ENCODE results near the gene SLC8A3.

SLC8A3 gene

GRCh38 chr14:70034257-70034656 lies 154.5 kb downstream of the SLC8A3 start:
- H3K9me3 ChIP-seq (ENCODE audit: severe bottlenecking) = no peaks in the 10 kb centered on the region
- H3K27me3 ChIP-seq (ENCODE audit: insufficient read depth, poor library complexity, severe bottlenecking) = no peaks in the 10 kb centered on the region
- DNase-seq (ENCODE audit: low spot score) = no peak
- ATAC-seq (ENCODE audit: low read depth) = no peak
- TF ChIP-seq CTCF (IDR thresholded peaks at IDR 0.05; ENCODE audit: poor library complexity, severe bottlenecking) = no peak
- H3K36me3 ChIP-seq (ENCODE audit: low read depth) = no peaks in the 10 kb centered on the region
- H3K4me1 ChIP-seq (ENCODE audit: insufficient read depth, poor library complexity, severe bottlenecking) = peaks cover 5% of the 10 kb centered on the region
- no peak overlapping the region for H3K4me3 ChIP-seq (ENCODE audit: severe bottlenecking)
- no peak overlapping the region for H3K27ac ChIP-seq (ENCODE audit: poor library complexity, severe bottlenecking)

DNA sequence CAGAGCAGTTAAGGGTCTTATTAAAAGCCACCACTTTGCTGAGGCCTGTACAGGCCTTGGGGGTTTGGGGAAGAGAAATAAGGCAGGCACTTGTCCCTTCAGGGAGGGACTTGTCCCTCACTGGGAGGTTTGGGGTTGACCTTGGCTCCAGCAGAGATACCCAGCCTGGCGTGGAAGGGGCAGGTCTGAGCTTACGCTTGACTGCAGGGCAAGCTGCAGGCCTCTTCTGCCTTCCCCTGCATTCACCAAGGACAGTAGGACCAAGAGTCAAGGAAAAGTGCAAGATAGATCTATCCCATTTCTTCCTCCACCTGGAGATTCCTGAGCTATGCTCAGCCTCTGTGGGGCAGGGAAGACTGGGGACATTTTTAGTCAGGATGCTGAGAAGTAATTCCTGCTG lies 155.2 kb downstream of the SLC8A3 start:
- Histone ChIP-seq H3K9me3 (ENCODE audit: severe bottlenecking) (no peaks in the 10 kb centered on the region), H3K27me3 (ENCODE audit: insufficient read depth, poor library complexity, severe bottlenecking) (no peaks in the 10 kb centered on the region), H3K4me1 (ENCODE audit: insufficient read depth, poor library complexity, severe bottlenecking) (peaks cover 5% of the 10 kb centered on the region), H3K4me3 (ENCODE audit: severe bottlenecking) (no peak overlapping the region), H3K36me3 (ENCODE audit: low read depth) (no peaks in the 10 kb centered on the region), H3K27ac (ENCODE audit: poor library complexity, severe bottlenecking) (no peak overlapping the region)
- no peak for DNase-seq (ENCODE audit: low spot score)
- no peak for TF ChIP-seq CTCF (IDR thresholded peaks at IDR 0.05; ENCODE audit: poor library complexity, severe bottlenecking)
- no peak for ATAC-seq (ENCODE audit: low read depth)

DNA sequence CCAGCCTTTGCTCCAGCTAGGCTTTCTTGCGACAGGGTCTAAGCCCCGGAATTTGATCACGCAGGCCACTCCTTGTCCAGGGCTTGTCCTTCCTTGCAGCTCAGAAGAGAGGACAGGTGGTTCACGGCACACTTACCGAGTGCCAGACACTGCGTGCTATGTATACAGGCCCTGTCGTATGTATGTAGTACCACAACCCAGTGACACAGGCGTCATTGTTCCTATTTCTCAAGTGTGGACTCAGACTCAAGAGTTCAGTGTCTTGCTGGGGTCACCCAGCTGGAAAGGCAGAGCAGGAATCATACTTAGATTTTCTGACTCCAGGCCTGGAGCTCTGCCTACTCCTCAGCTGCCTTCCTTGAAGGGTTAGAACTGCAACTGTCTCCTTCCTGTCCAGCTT lies 155.6 kb downstream of the SLC8A3 start:
- DNase-seq (ENCODE audit: low spot score) (no peak), ATAC-seq (ENCODE audit: low read depth) (no peak)
- H3K36me3 ChIP-seq (ENCODE audit: low read depth) = no peaks in the 10 kb centered on the region
- H3K4me3 ChIP-seq (ENCODE audit: severe bottlenecking) = no peak overlapping the region
- TF ChIP-seq CTCF (IDR thresholded peaks at IDR 0.05; ENCODE audit: poor library complexity, severe bottlenecking) = no peak
- no peaks in the 10 kb centered on the region for H3K9me3 ChIP-seq (ENCODE audit: severe bottlenecking)
- no peaks in the 10 kb centered on the region for H3K27me3 ChIP-seq (ENCODE audit: insufficient read depth, poor library complexity, severe bottlenecking)
- peaks cover 5% of the 10 kb centered on the region for H3K4me1 ChIP-seq (ENCODE audit: insufficient read depth, poor library complexity, severe bottlenecking)
- H3K27ac ChIP-seq (ENCODE audit: poor library complexity, severe bottlenecking) = no peak overlapping the region

DNA sequence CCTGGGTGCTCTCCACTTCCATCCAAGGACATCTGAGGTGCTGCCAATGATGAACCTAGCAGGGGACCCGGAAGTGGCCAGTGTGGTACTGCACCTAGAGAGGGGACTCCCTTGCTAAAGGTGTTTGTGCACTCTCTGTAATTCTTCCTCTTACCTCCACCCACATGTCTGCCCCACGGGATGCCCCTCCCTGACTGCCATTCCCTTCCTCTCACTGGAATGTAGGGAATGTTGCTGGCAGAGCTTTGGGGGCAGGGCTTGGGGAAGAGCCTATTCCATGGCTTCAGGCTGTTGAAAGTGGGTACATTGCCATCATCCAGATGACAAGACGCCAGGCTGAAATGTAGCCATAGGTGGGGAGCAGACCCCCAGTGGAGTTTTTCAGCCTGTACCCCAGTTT lies 156.3 kb downstream of the SLC8A3 start:
- H3K27me3 ChIP-seq (ENCODE audit: insufficient read depth, poor library complexity, severe bottlenecking) = no peaks in the 10 kb centered on the region
- TF ChIP-seq CTCF (IDR thresholded peaks at IDR 0.05; ENCODE audit: poor library complexity, severe bottlenecking) = no peak
- H3K27ac ChIP-seq (ENCODE audit: poor library complexity, severe bottlenecking) = no peak overlapping the region
- no peak overlapping the region for H3K4me3 ChIP-seq (ENCODE audit: severe bottlenecking)
- DNase-seq (ENCODE audit: low spot score) (no peak), ATAC-seq (ENCODE audit: low read depth) (peak; percentile 74)
- peaks cover 5% of the 10 kb centered on the region for H3K4me1 ChIP-seq (ENCODE audit: insufficient read depth, poor library complexity, severe bottlenecking)
- H3K36me3 ChIP-seq (ENCODE audit: low read depth) = no peaks in the 10 kb centered on the region
- H3K9me3 ChIP-seq (ENCODE audit: severe bottlenecking) = no peaks in the 10 kb centered on the region

- no peak overlapping the region for H3K4me3 ChIP-seq (ENCODE audit: severe bottlenecking)
- DNase-seq (ENCODE audit: low spot score) (no peak), ATAC-seq (ENCODE audit: low read depth) (no peak)
- H3K36me3 ChIP-seq (ENCODE audit: low read depth) = no peaks in the 10 kb centered on the region
- TF ChIP-seq CTCF (IDR thresholded peaks at IDR 0.05; ENCODE audit: poor library complexity, severe bottlenecking) = no peak
- no peaks in the 10 kb centered on the region for H3K9me3 ChIP-seq (ENCODE audit: severe bottlenecking)
- H3K27ac ChIP-seq (ENCODE audit: poor library complexity, severe bottlenecking) = no peak overlapping the region
- H3K4me1 ChIP-seq (ENCODE audit: insufficient read depth, poor library complexity, severe bottlenecking) = peaks cover 5% of the 10 kb centered on the region
- no peaks in the 10 kb centered on the region for H3K27me3 ChIP-seq (ENCODE audit: insufficient read depth, poor library complexity, severe bottlenecking)
Measured at GRCh38 chr14:70032016-70032415, 156.7 kb downstream of the SLC8A3 start.

Data from RWPE2 (cell line).